Vagina (tissue), 2 donors: Measurements from ENCODE around the gene APOC4.

Experiments
- CTCF ChIP-seq, 3 experiments: fragments of 450-650 bp in 2 of 3; fragments of 200-600 bp in 1 of 3; sonication (generic) in 1 of 3; IDR thresholded peaks; one replicate each; pipeline ENCODE4 v1.5.1; 2017 to 2019; ENCODE audit warnings: antibody characterized with exemption in 3 of 3, mild to moderate bottlenecking in 2 of 3, moderate library complexity in 2 of 3
- POLR2A ChIP-seq, 2 donors: fragments of 450-650 bp; IDR thresholded peaks; one replicate each; pipeline ENCODE4 v1.6.1; 2017; ENCODE audit warnings: antibody characterized with exemption in 2 of 2, mild to moderate bottlenecking in 2 of 2, moderate library complexity in 2 of 2
- POLR2AphosphoS5 ChIP-seq, 2 donors: sonication (generic); formaldehyde crosslinking; IDR thresholded peaks; one replicate each; pipeline ENCODE4 v1.9.0; 2017; ENCODE audit warnings: antibody characterized with exemption in 2 of 2, mild to moderate bottlenecking in 2 of 2, low read depth in 1 of 2; ENCODE audit not compliant: insufficient read depth in 1 of 2

DNA sequence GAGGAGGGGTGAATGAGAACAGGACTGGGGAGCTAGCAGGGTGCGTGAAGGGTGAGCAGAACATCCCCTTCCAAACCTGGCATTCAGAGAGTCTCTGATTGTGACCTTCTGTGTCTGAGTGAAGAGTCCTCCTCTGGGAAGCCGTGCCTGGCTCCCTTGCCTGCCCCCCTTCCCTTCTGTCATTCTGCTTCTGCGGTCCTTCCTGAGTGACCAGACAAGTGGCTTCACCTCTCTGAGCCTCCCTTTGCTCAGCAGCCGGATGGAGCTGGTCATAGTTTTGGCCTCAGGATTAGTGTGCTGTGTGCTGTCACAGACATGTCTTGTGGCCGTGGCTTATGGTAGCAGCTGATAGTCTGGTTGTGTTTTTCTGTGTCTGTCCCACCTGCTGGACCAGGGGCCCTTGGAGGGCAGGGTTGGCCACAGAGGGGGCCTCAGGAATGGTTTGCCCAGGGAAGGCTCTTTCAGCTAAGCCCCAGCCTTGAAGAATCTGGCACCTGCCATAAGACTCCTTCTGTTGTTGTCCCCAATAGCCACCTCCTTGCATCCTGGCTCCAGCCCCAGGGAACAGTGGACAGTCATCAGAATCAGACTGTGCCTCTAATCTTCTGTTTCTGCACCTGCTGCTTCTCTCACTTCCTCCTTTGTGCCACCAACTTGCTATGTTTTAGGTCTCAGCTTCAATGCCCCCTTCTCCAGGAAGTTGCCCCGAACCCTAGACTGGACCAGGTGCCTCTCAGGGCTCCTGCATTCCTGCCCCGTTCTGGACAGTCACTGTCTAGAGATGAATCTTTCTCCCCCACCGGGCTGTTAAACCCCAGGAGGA is 19.1 kb downstream of the APOC4 start:
- TF ChIP-seq POLR2A (IDR thresholded peaks at IDR 0.05) (no peak), CTCF (IDR thresholded peaks at IDR 0.05) (no peak), POLR2AphosphoS5 (IDR thresholded peaks at IDR 0.05; ENCODE audit: insufficient read depth in 1 of 2, low read depth in 1 of 2) (no peak)
